Measurements from ENCODE around the gene SENP2. TPM values are rescaled to one million over a fixed set of nuclear protein-coding genes. Genes with fewer than 3 reads are reported as not detected.

Gene SENP2
- total RNA-seq (51.7 TPM), polyA plus RNA-seq (10 to 100 TPM; 14.3 to 21.4 (median 17.3) TPM)

- Mint-ChIP-seq H3K4me1 (peaks cover 10 to 40% (median 21%) of the 10 kb centered on the region in 4 donors), H3K9me3 (no peaks in the 10 kb centered on the region), H3K4me3 (peak within 1 kb of the TSS; percentile 80 to 95 (median 90)), H3K27me3 (peaks cover 10% of the 10 kb centered on the region), H3K27ac (peak within 1 kb of the TSS; percentile 97 to 99 (median 98)), H3K36me3 (peaks cover 4% of the 10 kb centered on the region)
- no peaks in the 10 kb centered on the region for H3K27me3 ChIP-seq (ENCODE audit: control insufficient read depth, insufficient read depth, low read length)
- H3K36me3 ChIP-seq (ENCODE audit: control insufficient read depth, insufficient read depth, low read length) = no peaks in the 10 kb centered on the region
- ATAC-seq (ENCODE audit: low read depth in 2 of 2) (peak; percentile 94 to 96), DNase-seq (peak; percentile 99 to 100 (median 99))
- peak within 1 kb of the TSS; percentile 96 for H3K27ac ChIP-seq (ENCODE audit: insufficient read depth, low read length, poor library complexity, severe bottlenecking)
- peaks cover 15% of the 10 kb centered on the region for H3K4me1 ChIP-seq (ENCODE audit: control insufficient read depth, insufficient read depth, low read length, poor library complexity, severe bottlenecking)
- peak within 1 kb of the TSS; percentile 95 for H3K4me3 ChIP-seq (ENCODE audit: low read depth, low read length)
- H3K9me3 ChIP-seq (ENCODE audit: control insufficient read depth in 2 of 2, low read length in 2 of 2) = no peaks in the 10 kb centered on the region
These were observed at the start of gene SENP2 for GRCh38 chr3:185585859-185586685. SENP2 (plus strand) TSS chr3:185586295; CDS start chr3:185586414, 119 bp downstream.

- H3K4me3 ChIP-seq (ENCODE audit: low read depth, low read length) = no peak overlapping the region
- H3K4me1 ChIP-seq (ENCODE audit: control insufficient read depth, insufficient read depth, low read length, poor library complexity, severe bottlenecking) = no peaks in the 10 kb centered on the region
- no peaks in the 10 kb centered on the region for H3K36me3 ChIP-seq (ENCODE audit: control insufficient read depth, insufficient read depth, low read length)
- no peak overlapping the region for H3K4me3 Mint-ChIP-seq
- H3K27ac ChIP-seq (ENCODE audit: insufficient read depth, low read length, poor library complexity, severe bottlenecking) = no peak overlapping the region
- no peaks in the 10 kb centered on the region for H3K27me3 ChIP-seq (ENCODE audit: control insufficient read depth, insufficient read depth, low read length)
- ATAC-seq (ENCODE audit: low read depth in 2 of 2) (peak; percentile 71), DNase-seq (peak in 1 of 3 donors; percentile 75)
- peak overlapping the region in 2 of 3 donors; percentile 57 to 64 for H3K27ac Mint-ChIP-seq
- no peaks in the 10 kb centered on the region for H3K9me3 Mint-ChIP-seq
- H3K27me3 Mint-ChIP-seq = peaks cover 14% of the 10 kb centered on the region
- H3K9me3 ChIP-seq (ENCODE audit: control insufficient read depth in 2 of 2, low read length in 2 of 2) = no peaks in the 10 kb centered on the region
- H3K4me1 Mint-ChIP-seq = peaks cover 5% of the 10 kb centered on the region in 4 donors
- no peaks in the 10 kb centered on the region for H3K36me3 Mint-ChIP-seq
These were observed 48.6 kb upstream of the SENP2 start for GRCh38 chr3:185537369-185537970.

- Mint-ChIP-seq H3K4me3 (no peak overlapping the region), H3K27me3 (peaks cover 14% of the 10 kb centered on the region), H3K4me1 (peaks cover 5% of the 10 kb centered on the region in 4 donors), H3K36me3 (no peaks in the 10 kb centered on the region), H3K27ac (no peak overlapping the region), H3K9me3 (peaks cover 0 to 1% (median 0%) of the 10 kb centered on the region in 7 donors)
- DNase-seq (no peak), ATAC-seq (ENCODE audit: low read depth in 2 of 2) (no peak)
- Histone ChIP-seq H3K4me1 (ENCODE audit: control insufficient read depth, insufficient read depth, low read length, poor library complexity, severe bottlenecking) (no peaks in the 10 kb centered on the region), H3K27me3 (ENCODE audit: control insufficient read depth, insufficient read depth, low read length) (no peaks in the 10 kb centered on the region), H3K9me3 (ENCODE audit: control insufficient read depth in 2 of 2, low read length in 2 of 2) (no peaks in the 10 kb centered on the region), H3K36me3 (ENCODE audit: control insufficient read depth, insufficient read depth, low read length) (no peaks in the 10 kb centered on the region), H3K27ac (ENCODE audit: insufficient read depth, low read length, poor library complexity, severe bottlenecking) (no peak overlapping the region), H3K4me3 (ENCODE audit: low read depth, low read length) (no peak overlapping the region)
These were observed 46.2 kb upstream of the SENP2 start for GRCh38 chr3:185539934-185540333.

- H3K27ac ChIP-seq (ENCODE audit: insufficient read depth, low read length, poor library complexity, severe bottlenecking) = no peak overlapping the region
- no peak overlapping the region for H3K4me3 Mint-ChIP-seq
- DNase-seq = no peak
- H3K27me3 ChIP-seq (ENCODE audit: control insufficient read depth, insufficient read depth, low read length) = no peaks in the 10 kb centered on the region
- no peaks in the 10 kb centered on the region for H3K4me1 ChIP-seq (ENCODE audit: control insufficient read depth, insufficient read depth, low read length, poor library complexity, severe bottlenecking)
- H3K4me3 ChIP-seq (ENCODE audit: low read depth, low read length) = no peak overlapping the region
- H3K9me3 ChIP-seq (ENCODE audit: control insufficient read depth in 2 of 2, low read length in 2 of 2) = no peaks in the 10 kb centered on the region
- peaks cover 5% of the 10 kb centered on the region in 4 donors for H3K4me1 Mint-ChIP-seq
- H3K36me3 Mint-ChIP-seq = no peaks in the 10 kb centered on the region
- ATAC-seq (ENCODE audit: low read depth in 2 of 2) = no peak
- no peaks in the 10 kb centered on the region for H3K36me3 ChIP-seq (ENCODE audit: control insufficient read depth, insufficient read depth, low read length)
- peaks cover 14% of the 10 kb centered on the region for H3K27me3 Mint-ChIP-seq
- H3K9me3 Mint-ChIP-seq = peaks cover 0 to 1% (median 0%) of the 10 kb centered on the region in 7 donors
- H3K27ac Mint-ChIP-seq = no peak overlapping the region
These were observed 45.4 kb upstream of the SENP2 start for GRCh38 chr3:185540695-185541094.

- Histone ChIP-seq H3K4me3 (ENCODE audit: low read depth, low read length) (no peak overlapping the region), H3K27me3 (ENCODE audit: control insufficient read depth, insufficient read depth, low read length) (no peaks in the 10 kb centered on the region), H3K36me3 (ENCODE audit: control insufficient read depth, insufficient read depth, low read length) (no peaks in the 10 kb centered on the region), H3K9me3 (ENCODE audit: control insufficient read depth in 2 of 2, low read length in 2 of 2) (no peaks in the 10 kb centered on the region), H3K4me1 (ENCODE audit: control insufficient read depth, insufficient read depth, low read length, poor library complexity, severe bottlenecking) (no peaks in the 10 kb centered on the region), H3K27ac (ENCODE audit: insufficient read depth, low read length, poor library complexity, severe bottlenecking) (no peak overlapping the region)
- no peaks in the 10 kb centered on the region for H3K36me3 Mint-ChIP-seq
- H3K4me1 Mint-ChIP-seq = peaks cover 0 to 8% (median 3%) of the 10 kb centered on the region in 4 donors
- H3K4me3 Mint-ChIP-seq = no peak overlapping the region
- no peaks in the 10 kb centered on the region for H3K9me3 Mint-ChIP-seq
- no peak for ATAC-seq (ENCODE audit: low read depth in 2 of 2)
- no peak for DNase-seq
- H3K27me3 Mint-ChIP-seq = peaks cover 5% of the 10 kb centered on the region
- H3K27ac Mint-ChIP-seq = no peak overlapping the region
These were observed 37.0 kb upstream of the SENP2 start for GRCh38 chr3:185549122-185549521.

GRCh38 chr3:185549651-185550111, 36.4 kb upstream of the SENP2 start:
- H3K27me3 ChIP-seq (ENCODE audit: control insufficient read depth, insufficient read depth, low read length) = no peaks in the 10 kb centered on the region
- no peak overlapping the region for H3K27ac ChIP-seq (ENCODE audit: insufficient read depth, low read length, poor library complexity, severe bottlenecking)
- Mint-ChIP-seq H3K27ac (no peak overlapping the region), H3K4me1 (peaks cover 0 to 8% (median 3%) of the 10 kb centered on the region in 4 donors), H3K9me3 (peaks cover 0 to 1% (median 0%) of the 10 kb centered on the region in 7 donors), H3K27me3 (peaks cover 5% of the 10 kb centered on the region), H3K4me3 (no peak overlapping the region), H3K36me3 (no peaks in the 10 kb centered on the region)
- no peak for ATAC-seq (ENCODE audit: low read depth in 2 of 2)
- H3K9me3 ChIP-seq (ENCODE audit: control insufficient read depth in 2 of 2, low read length in 2 of 2) = no peaks in the 10 kb centered on the region
- no peaks in the 10 kb centered on the region for H3K36me3 ChIP-seq (ENCODE audit: control insufficient read depth, insufficient read depth, low read length)
- no peaks in the 10 kb centered on the region for H3K4me1 ChIP-seq (ENCODE audit: control insufficient read depth, insufficient read depth, low read length, poor library complexity, severe bottlenecking)
- DNase-seq = no peak
- no peak overlapping the region for H3K4me3 ChIP-seq (ENCODE audit: low read depth, low read length)

- no peak for DNase-seq
- Mint-ChIP-seq H3K27ac (no peak within 1 kb of the TSS), H3K9me3 (peaks cover 0 to 1% (median 0%) of the 10 kb centered on the region in 7 donors), H3K4me3 (peak within 1 kb of the TSS in 1 of 4 donors; percentile 43), H3K36me3 (no peaks in the 10 kb centered on the region), H3K4me1 (peaks cover 0 to 8% (median 2%) of the 10 kb centered on the region in 4 donors), H3K27me3 (peaks cover 5% of the 10 kb centered on the region)
- no peak within 1 kb of the TSS for H3K27ac ChIP-seq (ENCODE audit: insufficient read depth, low read length, poor library complexity, severe bottlenecking)
- no peaks in the 10 kb centered on the region for H3K9me3 ChIP-seq (ENCODE audit: control insufficient read depth in 2 of 2, low read length in 2 of 2)
- no peaks in the 10 kb centered on the region for H3K36me3 ChIP-seq (ENCODE audit: control insufficient read depth, insufficient read depth, low read length)
- no peaks in the 10 kb centered on the region for H3K27me3 ChIP-seq (ENCODE audit: control insufficient read depth, insufficient read depth, low read length)
- H3K4me1 ChIP-seq (ENCODE audit: control insufficient read depth, insufficient read depth, low read length, poor library complexity, severe bottlenecking) = no peaks in the 10 kb centered on the region
- H3K4me3 ChIP-seq (ENCODE audit: low read depth, low read length) = no peak within 1 kb of the TSS
- peak in 1 of 2 donors; percentile 60 for ATAC-seq (ENCODE audit: low read depth in 2 of 2)
These were observed 33.7 kb upstream of the SENP2 start, which contains the start of gene LIPH for GRCh38 chr3:185552358-185552877. LIPH (minus strand) TSS chr3:185552588; CDS start chr3:185552471, 117 bp downstream.

Measured in CD4-positive, CD25-positive, alpha-beta regulatory T cell (primary cell).